ENCODE measurements around the gene C1orf210. TPM values are rescaled to one million over a fixed set of nuclear protein-coding genes. Genes with fewer than 3 reads are reported as not detected.

Gene C1orf210
- total and polyA plus RNA-seq, 10 donors = not detected

DNA sequence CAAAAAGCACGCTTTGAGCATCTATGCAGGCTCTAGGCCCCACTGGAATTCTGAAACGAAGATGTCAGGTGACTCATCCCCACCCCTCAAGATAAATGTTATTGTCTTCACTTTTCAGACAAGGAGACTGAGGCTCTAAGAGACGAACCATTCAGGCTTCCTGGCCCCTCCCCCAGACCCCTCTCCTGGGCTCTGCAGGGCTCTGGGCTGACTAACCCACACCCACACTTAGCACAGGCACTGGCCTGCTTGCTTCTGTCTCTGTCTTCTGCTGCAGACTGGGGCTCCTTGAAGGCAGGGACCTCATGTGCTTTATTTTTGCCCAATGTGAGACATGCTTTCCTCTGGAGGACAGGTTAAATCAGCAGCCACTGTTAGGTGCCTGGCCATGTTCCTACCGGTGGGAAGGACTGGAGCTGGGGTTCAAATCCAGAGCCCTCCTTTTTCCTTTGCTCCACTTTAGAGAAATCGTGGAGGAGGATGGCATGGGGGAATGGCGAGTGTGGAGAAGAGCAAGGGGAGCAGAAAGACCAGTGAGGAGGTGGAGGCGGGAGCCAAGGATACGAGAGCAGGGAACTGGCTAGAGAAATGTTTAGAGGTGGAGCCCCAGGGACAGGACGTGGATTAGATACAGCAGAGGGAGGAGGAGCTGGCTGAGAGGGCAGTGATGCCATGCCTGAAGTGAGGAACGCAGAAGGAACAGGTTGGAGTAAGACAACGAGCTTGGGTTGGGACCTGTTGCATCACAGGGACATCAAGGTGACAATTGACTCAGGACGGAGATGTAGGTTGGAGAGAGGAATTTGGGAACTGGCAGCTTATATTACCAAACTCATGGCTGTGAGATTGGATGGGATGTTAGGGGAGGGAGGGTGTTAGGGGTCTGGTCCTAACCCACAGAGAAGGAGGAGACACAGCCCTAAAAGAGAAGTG lies 13.9 kb downstream of the C1orf210 start:
- WGBS, 5 donors = 74 to 84% (median 80%) methylated on average over 12 of the region's 12 CpGs
- H3K4me1 ChIP-seq = peaks cover 3 to 24% (median 13%) of the 10 kb centered on the region in 6 donors
- H3K27ac ChIP-seq = no peak overlapping the region
- peak overlapping the region in 2 of 8 donors; percentile 8 to 59 for H3K4me3 ChIP-seq
- no peaks in the 10 kb centered on the region for H3K36me3 ChIP-seq
- DNase-seq = peak; percentile 19
- H3K27me3 ChIP-seq (replicated peaks in 1 of 7) = peaks cover 0 to 24% (median 0%) of the 10 kb centered on the region in 7 donors
- TF ChIP-seq POLR2AphosphoS5 (IDR thresholded peaks at IDR 0.05) (no peak), POLR2A (IDR thresholded peaks at IDR 0.05) (no peak)
- TF ChIP-seq, protein P1, sequence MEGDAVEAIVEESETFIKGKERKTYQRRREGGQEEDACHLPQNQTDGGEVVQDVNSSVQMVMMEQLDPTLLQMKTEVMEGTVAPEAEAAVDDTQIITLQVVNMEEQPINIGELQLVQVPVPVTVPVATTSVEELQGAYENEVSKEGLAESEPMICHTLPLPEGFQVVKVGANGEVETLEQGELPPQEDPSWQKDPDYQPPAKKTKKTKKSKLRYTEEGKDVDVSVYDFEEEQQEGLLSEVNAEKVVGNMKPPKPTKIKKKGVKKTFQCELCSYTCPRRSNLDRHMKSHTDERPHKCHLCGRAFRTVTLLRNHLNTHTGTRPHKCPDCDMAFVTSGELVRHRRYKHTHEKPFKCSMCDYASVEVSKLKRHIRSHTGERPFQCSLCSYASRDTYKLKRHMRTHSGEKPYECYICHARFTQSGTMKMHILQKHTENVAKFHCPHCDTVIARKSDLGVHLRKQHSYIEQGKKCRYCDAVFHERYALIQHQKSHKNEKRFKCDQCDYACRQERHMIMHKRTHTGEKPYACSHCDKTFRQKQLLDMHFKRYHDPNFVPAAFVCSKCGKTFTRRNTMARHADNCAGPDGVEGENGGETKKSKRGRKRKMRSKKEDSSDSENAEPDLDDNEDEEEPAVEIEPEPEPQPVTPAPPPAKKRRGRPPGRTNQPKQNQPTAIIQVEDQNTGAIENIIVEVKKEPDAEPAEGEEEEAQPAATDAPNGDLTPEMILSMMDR (IDR thresholded peaks at IDR 0.05 in 8 of 11, conservative IDR thresholded peaks at IDR 0.05 in 3 of 11) = no peak
- intact Hi-C loops (cut with DNase I; ENCODE audit: low total_unique reads) = no loop called here
- H3K9me3 ChIP-seq = no peaks in the 10 kb centered on the region

GRCh38 chr1:43270421-43271095 lies 14.8 kb downstream of the C1orf210 start:
- intact Hi-C loops (cut with DNase I; ENCODE audit: low total_unique reads) = no loop called here
- TF ChIP-seq POLR2AphosphoS5 (IDR thresholded peaks at IDR 0.05) (no peak), POLR2A (IDR thresholded peaks at IDR 0.05) (no peak)
- TF ChIP-seq, protein P1 (IDR thresholded peaks at IDR 0.05 in 8 of 11, conservative IDR thresholded peaks at IDR 0.05 in 3 of 11) = no peak
- Histone ChIP-seq H3K4me1 (peaks cover 3 to 24% (median 13%) of the 10 kb centered on the region in 6 donors), H3K27ac (no peak overlapping the region), H3K9me3 (no peaks in the 10 kb centered on the region), H3K36me3 (no peaks in the 10 kb centered on the region), H3K4me3 (peak overlapping the region in 3 of 8 donors; percentile 8 to 59 (median 17)), H3K27me3 (replicated peaks in 1 of 7) (peaks cover 0 to 24% (median 0%) of the 10 kb centered on the region in 7 donors)
- DNase-seq = peak; percentile 72
- 13 to 24% (median 18%) methylated on average over 24 to 29 of the region's 29 CpGs for WGBS, 5 donors

- peak; percentile 43 for DNase-seq
- Histone ChIP-seq H3K27ac (no peak within 1 kb of the TSS), H3K36me3 (no peaks in the 10 kb centered on the region), H3K9me3 (no peaks in the 10 kb centered on the region), H3K4me3 (peak within 1 kb of the TSS in 3 of 8 donors; percentile 8 to 59 (median 17)), H3K27me3 (replicated peaks in 1 of 7) (peaks cover 0 to 24% (median 0%) of the 10 kb centered on the region in 7 donors), H3K4me1 (peaks cover 3 to 23% (median 13%) of the 10 kb centered on the region in 6 donors)
- WGBS, 5 donors = 84 to 88% (median 87%) methylated on average over 7 of the region's 7 CpGs
- TF ChIP-seq POLR2AphosphoS5 (IDR thresholded peaks at IDR 0.05) (no peak), POLR2A (IDR thresholded peaks at IDR 0.05) (no peak)
- TF ChIP-seq, protein P1 (IDR thresholded peaks at IDR 0.05 in 8 of 11, conservative IDR thresholded peaks at IDR 0.05 in 3 of 11) = no peak
- intact Hi-C loops (cut with DNase I; ENCODE audit: low total_unique reads) = no loop called here
Measured at GRCh38 chr1:43269627-43270375, 15.6 kb downstream of the C1orf210 start, which contains the start of gene TMEM125. TSS of gene TMEM125 (plus strand) at chr1:43269983. CDS start at chr1:43272723, 2,740 bp downstream.

All from spleen (tissue), 11 donors.